PFSK-1 (cell line): Measurements from ENCODE around the gene OSTM1.

Source experiments
- SIN3A ChIP-seq: IDR thresholded peaks from 2 replicates; pipeline ENCODE4 v1.6.1; 2012; ENCODE audit warnings: mild to moderate bottlenecking, low read length, moderate library complexity, borderline replicate concordance; ENCODE audit not compliant: insufficient read depth
- TF ChIP-seq, protein P1 (sequence below), 2 experiments: IDR thresholded peaks; 2 replicates each; pipeline versions ENCODE4 v1.6.1 to v1.8.0; 2011 to 2012; ENCODE audit warnings: low read depth in 2 of 2, low read length in 2 of 2, control low read depth in 1 of 2, inconsistent platforms in 1 of 2, mild to moderate bottlenecking in 1 of 2, moderate library complexity in 1 of 2; ENCODE audit not compliant: insufficient read depth in 1 of 2

DNA sequence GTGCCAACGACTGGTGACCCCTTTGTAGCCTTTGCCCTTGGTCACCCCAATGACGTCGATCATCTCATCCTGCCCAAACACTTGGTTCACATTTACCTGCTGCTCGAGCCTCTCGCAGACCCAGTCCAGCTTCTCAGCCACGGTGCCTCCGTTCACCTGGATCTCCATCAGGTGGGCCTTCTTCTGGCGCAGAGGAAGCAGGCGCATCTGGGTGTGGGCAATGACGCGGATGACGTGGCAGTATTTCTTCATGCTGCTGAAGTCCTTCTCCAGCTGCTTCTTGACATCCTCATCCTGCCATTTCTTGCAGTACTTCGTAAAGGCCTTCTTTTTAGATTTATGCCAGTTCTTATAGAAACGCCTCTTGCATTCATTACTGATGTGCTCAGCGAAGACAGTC lies 69.7 kb downstream of the OSTM1 start:
- TF ChIP-seq, protein P1, sequence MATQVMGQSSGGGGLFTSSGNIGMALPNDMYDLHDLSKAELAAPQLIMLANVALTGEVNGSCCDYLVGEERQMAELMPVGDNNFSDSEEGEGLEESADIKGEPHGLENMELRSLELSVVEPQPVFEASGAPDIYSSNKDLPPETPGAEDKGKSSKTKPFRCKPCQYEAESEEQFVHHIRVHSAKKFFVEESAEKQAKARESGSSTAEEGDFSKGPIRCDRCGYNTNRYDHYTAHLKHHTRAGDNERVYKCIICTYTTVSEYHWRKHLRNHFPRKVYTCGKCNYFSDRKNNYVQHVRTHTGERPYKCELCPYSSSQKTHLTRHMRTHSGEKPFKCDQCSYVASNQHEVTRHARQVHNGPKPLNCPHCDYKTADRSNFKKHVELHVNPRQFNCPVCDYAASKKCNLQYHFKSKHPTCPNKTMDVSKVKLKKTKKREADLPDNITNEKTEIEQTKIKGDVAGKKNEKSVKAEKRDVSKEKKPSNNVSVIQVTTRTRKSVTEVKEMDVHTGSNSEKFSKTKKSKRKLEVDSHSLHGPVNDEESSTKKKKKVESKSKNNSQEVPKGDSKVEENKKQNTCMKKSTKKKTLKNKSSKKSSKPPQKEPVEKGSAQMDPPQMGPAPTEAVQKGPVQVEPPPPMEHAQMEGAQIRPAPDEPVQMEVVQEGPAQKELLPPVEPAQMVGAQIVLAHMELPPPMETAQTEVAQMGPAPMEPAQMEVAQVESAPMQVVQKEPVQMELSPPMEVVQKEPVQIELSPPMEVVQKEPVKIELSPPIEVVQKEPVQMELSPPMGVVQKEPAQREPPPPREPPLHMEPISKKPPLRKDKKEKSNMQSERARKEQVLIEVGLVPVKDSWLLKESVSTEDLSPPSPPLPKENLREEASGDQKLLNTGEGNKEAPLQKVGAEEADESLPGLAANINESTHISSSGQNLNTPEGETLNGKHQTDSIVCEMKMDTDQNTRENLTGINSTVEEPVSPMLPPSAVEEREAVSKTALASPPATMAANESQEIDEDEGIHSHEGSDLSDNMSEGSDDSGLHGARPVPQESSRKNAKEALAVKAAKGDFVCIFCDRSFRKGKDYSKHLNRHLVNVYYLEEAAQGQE (IDR thresholded peaks at IDR 0.05; ENCODE audit: insufficient read depth in 1 of 2, low read depth in 2 of 2, low read length in 2 of 2), result no peak
- TF ChIP-seq SIN3A, result no peak
